Type B pancreatic cell (in vitro differentiated cells): ENCODE results near the gene COL8A1. TPM values are rescaled to one million over a fixed set of nuclear protein-coding genes. Genes with fewer than 3 reads are reported as not detected.

ENCODE experiments used
- DNase-seq: peaks from one replicate; pipeline ENCODE4 v3.0.0; 2021; ENCODE audit warnings: mixed read lengths; ENCODE audit not compliant: unreplicated experiment; ENCODE audit errors: extremely low spot score
- H3K27ac Mint-ChIP-seq: 2 replicates; pipeline ENCODE4 v1.8.0; 2021; ENCODE audit warnings: mild to moderate bottlenecking, mixed read lengths
- H3K27me3 Mint-ChIP-seq: 2 replicates; pipeline ENCODE4 v1.8.0; 2021; ENCODE audit warnings: mixed read lengths
- H3K36me3 Mint-ChIP-seq: 2 replicates; pipeline ENCODE4 v1.8.0; 2021; ENCODE audit warnings: mixed read lengths
- H3K4me1 Mint-ChIP-seq: one replicate; pipeline ENCODE4 v1.8.0; 2021; ENCODE audit warnings: mixed read lengths; ENCODE audit not compliant: unreplicated experiment
- H3K4me3 Mint-ChIP-seq: 2 replicates; pipeline ENCODE4 v1.8.0; 2021; ENCODE audit warnings: mild to moderate bottlenecking, mixed read lengths
- H3K9me3 Mint-ChIP-seq: 2 replicates; pipeline ENCODE4 v1.8.0; 2021; ENCODE audit warnings: mixed read lengths
- CTCF ChIP-seq: fragments of 200-600 bp; sonication (generic); conservative IDR thresholded peaks from 2 replicates; pipeline ENCODE4 v1.5.0; 2021; ENCODE audit warnings: antibody characterized with exemption, mild to moderate bottlenecking
- total RNA-seq: library from RNA; stranded (reverse); gene quantifications from 2 replicates; pipeline ENCODE4 v1.2.1, GENCODE V29; 2021; ENCODE audit warnings: low replicate concordance

COL8A1 gene
- total RNA-seq, 1 donor from 2014 or later, result 2.6 TPM

- peaks cover 85% of the 10 kb centered on the region for H3K27me3 Mint-ChIP-seq
- peaks cover 18% of the 10 kb centered on the region for H3K4me1 Mint-ChIP-seq
Measured at GRCh38 chr3:99640214-99640851, 1.9 kb downstream of the COL8A1 start.

DNA sequence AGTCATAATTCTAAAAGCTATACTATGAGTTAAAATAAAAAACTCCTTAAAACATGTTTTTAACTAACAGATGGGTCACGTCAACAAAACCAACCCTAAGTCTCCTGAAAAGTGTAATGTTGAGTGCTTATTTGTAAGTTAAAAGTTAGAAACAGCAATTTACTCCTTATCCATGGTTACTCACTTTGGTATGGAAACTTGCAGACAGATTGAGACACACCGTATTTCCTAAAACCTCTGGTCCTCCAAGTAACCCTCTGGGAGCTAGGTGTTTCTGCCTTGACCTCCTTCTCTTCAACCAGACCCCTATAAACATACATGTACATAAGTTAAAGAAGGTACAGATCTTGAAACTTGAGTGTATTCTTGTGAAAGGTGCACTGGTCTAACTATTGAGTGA is 3.1 kb downstream of the COL8A1 start:
- peaks cover 18% of the 10 kb centered on the region for H3K4me1 Mint-ChIP-seq
- no peak overlapping the region for H3K27ac Mint-ChIP-seq
- DNase-seq, result no peak
- H3K9me3 Mint-ChIP-seq, result no peaks in the 10 kb centered on the region
- no peaks in the 10 kb centered on the region for H3K36me3 Mint-ChIP-seq
- H3K27me3 Mint-ChIP-seq, result peaks cover 76% of the 10 kb centered on the region
- no peak for TF ChIP-seq CTCF
- H3K4me3 Mint-ChIP-seq, result no peak overlapping the region

More at GRCh38 chr3:99640214-99640851, 1.9 kb downstream of the COL8A1 start:
- no peak for DNase-seq
- H3K27ac Mint-ChIP-seq, result no peak overlapping the region
- no peaks in the 10 kb centered on the region for H3K36me3 Mint-ChIP-seq
- H3K9me3 Mint-ChIP-seq, result no peaks in the 10 kb centered on the region
- no peak for TF ChIP-seq CTCF
- H3K4me3 Mint-ChIP-seq, result no peak overlapping the region

DNA sequence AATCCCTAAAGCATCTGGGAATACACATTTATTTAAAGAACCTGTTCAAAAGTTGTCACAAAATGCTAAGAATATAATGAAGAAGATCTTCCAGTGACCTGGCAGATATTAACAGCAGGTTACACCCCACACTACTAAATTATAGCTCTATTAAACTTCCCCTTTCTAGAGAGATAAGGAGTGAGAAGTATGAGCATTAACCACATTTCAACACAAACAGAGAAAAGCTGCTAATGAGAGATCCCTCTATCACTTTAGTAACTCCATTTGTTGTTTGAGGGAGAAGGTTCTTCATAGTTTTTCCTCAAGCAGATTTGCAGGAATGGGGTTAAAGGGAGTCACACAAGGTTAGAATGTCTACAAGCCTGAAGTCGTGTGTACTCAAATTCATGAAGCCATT is 3.6 kb downstream of the COL8A1 start:
- DNase-seq, result no peak
- Mint-ChIP-seq H3K9me3 (no peaks in the 10 kb centered on the region), H3K27me3 (peaks cover 71% of the 10 kb centered on the region), H3K36me3 (no peaks in the 10 kb centered on the region), H3K27ac (no peak overlapping the region), H3K4me1 (peaks cover 13% of the 10 kb centered on the region), H3K4me3 (no peak overlapping the region)
- no peak for TF ChIP-seq CTCF

- Mint-ChIP-seq H3K27me3 (peaks cover 65% of the 10 kb centered on the region), H3K36me3 (no peaks in the 10 kb centered on the region), H3K4me1 (peaks cover 6% of the 10 kb centered on the region), H3K9me3 (no peaks in the 10 kb centered on the region), H3K4me3 (no peak overlapping the region), H3K27ac (no peak overlapping the region)
- no peak for TF ChIP-seq CTCF
- DNase-seq, result no peak
Measured at GRCh38 chr3:99644017-99644416, 5.6 kb downstream of the COL8A1 start.

DNA sequence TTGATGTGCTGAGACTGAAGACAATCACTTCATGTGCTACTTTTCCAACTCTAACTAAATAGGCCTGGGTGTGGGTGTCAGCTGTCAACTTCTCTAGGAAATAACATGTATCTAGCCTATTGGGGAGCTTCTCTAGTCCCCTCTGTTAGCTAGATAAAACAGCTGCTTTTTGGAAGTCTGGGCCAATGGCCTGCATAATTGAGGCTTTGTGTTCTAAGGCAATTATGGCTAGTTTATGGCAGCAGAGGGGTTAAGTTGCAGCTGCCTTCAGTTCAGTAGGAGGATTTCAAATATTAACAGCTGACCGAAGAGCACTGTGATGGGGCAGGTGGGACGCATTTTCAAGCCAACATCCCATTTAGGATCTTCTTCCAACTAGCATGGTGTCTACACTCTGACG is 6.4 kb downstream of the COL8A1 start:
- no peak for DNase-seq
- Mint-ChIP-seq H3K27ac (no peak overlapping the region), H3K9me3 (no peaks in the 10 kb centered on the region), H3K4me1 (peaks cover 6% of the 10 kb centered on the region), H3K27me3 (peaks cover 61% of the 10 kb centered on the region), H3K4me3 (no peak overlapping the region), H3K36me3 (no peaks in the 10 kb centered on the region)
- TF ChIP-seq CTCF, result no peak
